Transverse colon (tissue), 4 donors: Measurements from ENCODE around the gene PTPRN2.

Source experiments
- CTCF ChIP-seq, 5 experiments: fragments of 200-600 bp in 3 of 5; fragments of 450-650 bp in 2 of 5; sonication (generic) in 3 of 5; IDR thresholded peaks; 1 replicate in 2 of 5; 2 replicates in 3 of 5; pipeline ENCODE4 v1.5.1; 2016 to 2017; ENCODE audit warnings: antibody characterized with exemption in 5 of 5, inconsistent platforms in 3 of 5, mild to moderate bottlenecking in 2 of 5, moderate library complexity in 1 of 5
- EP300 ChIP-seq: sonication (generic); formaldehyde crosslinking; IDR thresholded peaks from one replicate; pipeline ENCODE4 v1.6.1; 2017; ENCODE audit warnings: antibody characterized with exemption, low read depth
- POLR2A ChIP-seq: fragments of 450-650 bp; IDR thresholded peaks from one replicate; pipeline ENCODE4 v1.6.1; 2016; ENCODE audit warnings: antibody characterized with exemption, mild to moderate bottlenecking, moderate library complexity
- POLR2AphosphoS5 ChIP-seq, 3 donors: sonication (generic); formaldehyde crosslinking; IDR thresholded peaks; one replicate each; pipeline ENCODE4 v1.6.1; 2016; ENCODE audit warnings: antibody characterized with exemption in 3 of 3

- TF ChIP-seq POLR2AphosphoS5 (IDR thresholded peaks at IDR 0.05): no peak
- no peak for TF ChIP-seq POLR2A
- no peak for TF ChIP-seq CTCF (IDR thresholded peaks at IDR 0.05)
- TF ChIP-seq EP300: no peak
These were observed 87.0 kb downstream of the PTPRN2 start for GRCh38 chr7:158500651-158501052.
